Stimulated activated CD8-positive, alpha-beta memory T cell treated with anti-CD3 and anti-CD28 coated beads, Interleukin-4, amount 100 ng/mL, for 4 hours (primary cell): Measurements from ENCODE around the gene RALGPS1.

ENCODE experiments used
- DNase-seq, 2 donors: peaks; one replicate each; pipeline ENCODE4 v3.0.0-alpha.2; 2020; ENCODE audit warnings: low read depth in 2 of 2, low spot score in 1 of 2

Gene RALGPS1

DNA sequence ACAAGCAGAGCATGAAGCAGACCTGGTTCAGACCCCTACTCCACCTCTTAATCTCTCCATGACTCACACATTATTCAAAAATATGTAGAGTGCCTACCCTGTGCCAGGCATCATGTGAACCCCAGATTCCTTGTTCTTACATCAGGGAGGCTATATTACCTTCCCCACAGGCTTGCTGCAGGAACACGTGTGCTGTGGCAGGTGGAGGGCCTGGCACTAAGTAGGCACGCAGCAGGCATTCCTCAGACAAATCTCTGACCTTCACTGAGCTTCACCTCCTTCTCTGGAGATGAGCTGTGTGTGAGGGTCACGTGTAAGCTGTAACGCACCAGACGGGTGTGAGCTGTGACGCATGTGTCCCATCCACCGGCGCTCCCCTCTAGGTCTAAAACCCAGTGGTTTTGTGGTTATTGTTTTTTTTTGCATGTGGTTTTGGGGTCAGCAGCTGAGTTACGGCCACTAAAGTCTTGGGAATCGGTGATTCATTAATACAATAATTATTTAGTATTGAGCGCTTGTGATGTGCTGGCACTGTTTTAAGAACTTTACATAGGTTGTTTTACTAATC, 177.5 kb downstream of the RALGPS1 start:
- DNase-seq: no peak

DNA sequence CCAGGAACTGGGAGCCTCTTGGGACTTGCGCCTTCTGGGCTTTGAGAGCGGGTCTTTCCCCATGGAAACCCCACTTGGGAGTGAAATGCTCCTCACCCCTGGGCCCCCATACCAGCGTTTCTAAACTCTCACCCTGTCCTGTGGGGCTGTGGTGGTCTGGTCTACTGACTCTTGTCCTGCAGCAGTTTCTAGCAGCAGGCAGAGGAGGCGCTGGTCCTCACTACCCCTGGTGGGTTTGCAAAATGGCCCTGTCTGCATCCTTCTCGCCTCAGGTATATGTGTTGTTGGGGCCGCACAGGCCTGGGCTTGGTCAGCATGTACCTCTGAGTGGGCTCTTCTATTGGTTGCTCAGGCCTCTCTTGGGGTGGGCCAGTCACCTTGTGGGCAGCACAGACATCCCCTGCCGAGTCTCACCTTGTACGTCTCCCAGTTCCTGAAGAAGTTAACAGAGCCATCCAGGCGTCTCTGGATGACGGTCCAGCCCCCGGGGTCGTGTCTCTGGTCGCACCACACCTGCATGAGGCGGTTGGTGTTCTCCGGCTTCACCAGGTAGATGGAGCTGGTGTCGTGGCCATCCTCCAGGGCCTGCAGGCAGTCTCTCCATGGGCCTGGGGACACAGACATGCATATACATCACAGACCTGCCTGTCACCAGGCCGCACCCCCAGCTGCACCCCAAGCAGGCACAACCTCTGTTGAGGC, 178.9 kb downstream of the RALGPS1 start:
- DNase-seq: no peak

DNA sequence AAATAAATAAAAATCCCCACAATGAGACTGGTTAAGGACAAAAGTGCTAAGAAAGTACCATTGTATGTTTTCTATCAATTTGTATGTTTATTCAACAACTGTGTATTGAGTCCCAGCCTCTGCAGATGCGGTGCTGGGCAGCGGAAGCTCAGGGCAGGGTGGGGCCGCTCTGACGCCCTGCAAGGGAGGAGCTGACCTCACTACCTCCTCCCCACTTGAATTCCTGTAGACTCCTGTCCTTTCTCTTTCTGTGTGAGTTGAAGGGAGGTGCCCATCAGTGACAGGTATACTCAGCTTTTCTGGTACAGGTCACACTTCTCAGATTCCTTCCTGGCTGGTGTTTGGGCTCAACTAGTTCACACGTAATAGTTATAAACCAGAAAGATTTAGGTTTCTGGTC, 180.8 kb downstream of the RALGPS1 start:
- DNase-seq: no peak

DNA sequence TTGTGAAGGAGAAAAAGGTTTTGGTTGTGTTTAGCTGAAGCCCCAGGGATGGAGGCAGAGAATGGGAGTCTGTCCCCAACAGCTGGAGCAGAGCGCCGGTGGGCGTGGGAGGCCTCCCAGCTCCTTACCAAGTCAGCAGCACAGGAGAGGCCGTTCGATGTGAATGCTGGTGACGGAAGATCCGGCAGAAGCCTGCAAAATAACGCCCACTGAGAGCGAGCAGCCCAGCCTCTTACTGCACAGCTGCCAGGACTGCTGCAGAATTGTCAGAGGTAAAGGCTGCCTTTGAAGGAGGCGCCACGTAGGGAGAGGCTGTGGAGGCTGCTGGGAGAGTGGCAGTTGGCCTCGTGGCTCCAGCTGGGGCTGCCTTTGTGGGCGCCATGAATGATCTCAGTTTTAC, 181.6 kb downstream of the RALGPS1 start:
- no peak for DNase-seq

DNA sequence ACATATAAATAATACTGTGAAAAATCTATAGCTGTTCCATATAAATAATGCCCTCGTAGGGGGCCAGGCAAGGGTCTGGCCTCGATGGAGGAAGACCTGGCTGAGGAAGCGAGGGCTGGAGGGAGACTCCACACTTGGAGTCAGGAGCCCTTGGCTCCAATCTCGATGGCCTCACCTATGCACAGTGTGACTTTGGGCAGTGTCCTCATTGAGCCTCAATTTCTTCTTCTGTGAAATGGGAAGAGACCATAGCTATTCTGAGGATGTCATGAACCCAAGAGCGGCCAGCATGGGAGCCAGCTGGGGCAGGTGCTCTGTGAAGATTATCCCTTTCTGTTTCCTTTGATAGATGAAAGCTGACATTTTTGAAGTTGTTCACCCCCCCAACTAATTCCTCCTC, 183.1 kb downstream of the RALGPS1 start:
- DNase-seq: no peak

DNA sequence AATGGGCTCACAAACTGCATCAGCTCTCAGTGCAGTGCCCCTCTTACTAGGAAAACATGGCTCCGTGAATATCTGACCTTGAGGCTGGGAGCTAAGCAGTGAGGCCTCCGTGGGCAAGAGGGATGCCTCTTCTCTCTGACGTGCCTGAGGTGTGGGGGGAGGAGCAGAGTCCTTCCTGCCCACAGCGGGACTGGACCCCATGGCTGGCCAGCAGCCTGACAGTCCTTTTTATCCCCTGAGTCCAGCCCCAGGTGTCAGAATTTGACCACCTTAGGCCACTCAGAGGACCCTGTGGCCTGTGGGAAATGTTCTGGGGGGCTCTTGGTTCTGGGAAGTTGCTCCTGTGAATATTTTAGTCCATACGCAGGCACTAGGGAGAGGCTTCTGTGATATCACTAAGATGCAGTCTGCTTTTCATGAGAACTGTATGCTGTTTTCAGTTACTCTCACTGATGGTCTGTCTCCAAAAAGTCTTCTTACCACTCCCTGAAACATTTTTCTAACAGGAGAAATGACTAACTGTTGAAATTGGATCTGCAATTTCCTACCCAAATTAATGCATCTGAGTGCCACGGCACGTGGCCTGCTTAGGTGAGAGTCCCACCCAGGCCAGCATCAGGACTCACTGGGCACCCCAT, 184.5 kb downstream of the RALGPS1 start:
- DNase-seq: no peak

DNA sequence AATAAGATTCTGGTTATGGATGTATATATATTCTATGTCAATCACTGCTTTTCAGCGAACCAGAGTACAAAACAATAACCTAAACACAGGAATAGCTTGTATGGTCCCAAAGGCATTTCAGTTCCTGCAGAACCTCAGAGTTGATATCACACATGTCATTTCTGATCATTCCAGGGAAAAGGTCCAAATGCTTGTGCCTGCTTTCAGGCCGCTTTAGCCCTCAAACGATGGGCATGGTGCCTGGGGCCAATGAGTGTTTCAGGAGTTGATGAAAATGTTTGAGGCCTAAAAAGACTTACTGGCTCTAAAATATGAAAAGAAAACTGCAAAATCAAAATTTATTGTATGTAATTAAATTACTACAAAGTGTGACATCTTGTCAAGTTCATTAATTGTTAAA, 185.1 kb downstream of the RALGPS1 start:
- DNase-seq: no peak

DNA sequence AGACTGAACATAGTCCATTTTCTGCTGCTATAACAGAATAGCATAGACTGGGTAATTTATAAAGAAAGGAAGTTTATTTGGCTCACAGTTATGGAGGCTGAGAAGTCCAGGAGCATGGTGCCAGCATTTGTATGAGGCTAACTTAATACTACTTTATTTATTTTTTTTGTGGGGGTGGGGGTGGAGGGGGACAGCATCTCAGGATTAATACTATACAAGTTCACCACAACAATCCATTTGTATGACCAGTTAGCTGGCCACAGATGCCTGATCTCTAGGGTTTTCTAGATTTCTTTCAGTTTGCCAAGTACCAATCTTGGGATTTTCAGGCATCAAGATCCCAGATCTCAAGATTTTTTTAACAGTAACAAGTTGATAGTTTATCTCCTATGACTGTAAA, 187.6 kb downstream of the RALGPS1 start:
- DNase-seq: no peak

DNA sequence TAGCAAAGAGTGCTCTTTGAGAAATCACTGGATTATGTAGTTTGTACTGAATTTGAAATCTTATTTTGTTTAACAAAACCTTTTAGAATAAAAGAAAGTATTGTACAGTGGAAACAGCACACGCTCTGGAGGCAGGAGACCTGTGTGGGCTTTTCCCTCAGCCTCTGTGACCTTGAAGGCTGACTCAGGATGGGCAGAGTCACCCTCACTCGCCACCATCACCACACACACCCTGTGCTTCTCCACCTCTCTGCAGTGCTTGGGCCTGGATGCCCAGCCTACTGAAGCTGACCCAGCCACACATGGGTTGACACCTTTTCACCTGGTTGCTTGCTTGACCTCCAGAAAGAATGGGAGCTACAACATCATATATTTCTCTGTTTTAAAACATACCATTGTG, 188.2 kb downstream of the RALGPS1 start:
- DNase-seq: no peak

DNA sequence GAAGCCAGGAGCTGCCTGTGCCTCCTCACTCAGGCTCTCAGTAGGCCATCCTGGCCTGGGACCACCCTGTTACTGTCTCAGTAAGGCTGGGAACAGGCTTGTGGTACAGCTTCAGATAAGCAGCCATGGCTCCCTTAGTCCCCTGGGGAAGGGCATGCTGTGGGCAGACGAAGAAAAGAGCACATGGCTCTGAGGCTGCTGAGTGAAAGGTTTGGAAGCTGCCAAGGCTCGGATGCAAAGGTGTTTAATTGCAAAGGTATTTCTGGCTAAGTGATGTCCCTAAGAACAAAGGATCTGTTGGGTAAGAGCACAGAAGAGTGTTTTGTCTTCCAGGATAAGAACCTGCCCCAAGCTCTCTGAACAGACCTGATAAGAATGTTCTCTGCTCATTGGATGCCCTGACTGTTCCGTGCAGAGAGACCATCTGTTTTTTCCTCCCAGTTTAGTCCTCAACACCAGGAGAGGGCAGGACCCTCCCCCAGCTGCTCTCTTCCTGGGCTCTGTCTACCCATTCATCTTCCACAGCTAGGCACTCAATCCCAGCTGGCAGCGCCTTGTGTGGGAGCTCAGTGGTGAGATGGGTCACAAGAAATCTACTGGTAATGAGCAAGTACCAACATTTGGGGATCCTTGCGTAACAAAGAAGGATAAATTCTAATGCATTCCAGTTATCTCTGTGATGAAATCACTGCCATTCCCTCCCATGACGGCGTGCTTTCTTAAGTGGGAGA, 190.2 kb downstream of the RALGPS1 start:
- DNase-seq: no peak

DNA sequence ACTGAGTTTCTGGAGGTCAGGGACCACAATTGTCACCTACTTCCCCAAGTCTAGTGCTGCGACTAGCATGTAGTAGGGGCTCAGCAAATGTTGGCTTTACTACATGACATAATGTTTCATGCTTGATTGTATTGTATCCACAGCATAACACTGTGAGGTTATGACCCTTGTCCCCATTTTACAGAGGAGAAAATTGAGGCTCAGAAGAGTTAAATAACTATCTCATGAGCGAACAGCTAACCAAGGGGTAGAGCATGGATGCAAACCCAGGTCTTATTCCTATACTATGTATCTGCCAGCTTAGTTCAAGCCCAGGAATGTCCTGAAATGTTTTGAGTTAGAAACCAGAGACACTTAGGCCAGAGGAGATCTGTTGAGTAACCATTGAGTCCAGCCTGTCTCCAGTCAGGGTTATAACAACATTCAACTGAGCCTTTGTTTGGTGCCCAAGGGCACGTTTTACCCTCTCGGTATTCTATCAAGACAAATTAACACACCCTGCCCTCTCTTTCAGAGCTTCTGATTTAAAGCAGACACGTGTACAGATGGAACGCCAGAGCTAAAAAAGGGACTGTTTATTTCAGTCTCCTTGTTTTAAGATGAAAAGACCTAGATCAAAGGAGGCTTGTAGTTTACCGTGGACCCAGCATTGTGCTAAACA, 191.4 kb downstream of the RALGPS1 start:
- no peak for DNase-seq

DNA sequence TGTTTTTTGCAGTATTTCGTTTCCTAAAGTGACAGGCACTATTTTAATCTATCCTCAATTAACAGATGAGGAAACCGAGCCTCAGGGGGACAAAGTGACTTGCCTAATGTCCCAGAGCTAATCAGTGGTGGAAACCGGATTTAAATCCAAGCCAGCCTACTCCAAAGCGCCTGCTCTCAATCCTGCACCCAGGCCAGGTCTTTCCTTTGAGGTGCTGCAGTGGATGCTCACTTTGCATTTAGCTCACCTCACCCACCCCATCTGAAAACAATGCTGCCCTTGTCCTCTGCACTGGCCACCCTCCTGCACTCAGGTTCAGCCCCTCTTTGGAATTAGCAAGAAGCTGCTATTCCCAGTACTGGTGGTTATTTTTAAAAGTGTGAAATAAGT, 191.9 kb downstream of the RALGPS1 start:
- no peak for DNase-seq

DNA sequence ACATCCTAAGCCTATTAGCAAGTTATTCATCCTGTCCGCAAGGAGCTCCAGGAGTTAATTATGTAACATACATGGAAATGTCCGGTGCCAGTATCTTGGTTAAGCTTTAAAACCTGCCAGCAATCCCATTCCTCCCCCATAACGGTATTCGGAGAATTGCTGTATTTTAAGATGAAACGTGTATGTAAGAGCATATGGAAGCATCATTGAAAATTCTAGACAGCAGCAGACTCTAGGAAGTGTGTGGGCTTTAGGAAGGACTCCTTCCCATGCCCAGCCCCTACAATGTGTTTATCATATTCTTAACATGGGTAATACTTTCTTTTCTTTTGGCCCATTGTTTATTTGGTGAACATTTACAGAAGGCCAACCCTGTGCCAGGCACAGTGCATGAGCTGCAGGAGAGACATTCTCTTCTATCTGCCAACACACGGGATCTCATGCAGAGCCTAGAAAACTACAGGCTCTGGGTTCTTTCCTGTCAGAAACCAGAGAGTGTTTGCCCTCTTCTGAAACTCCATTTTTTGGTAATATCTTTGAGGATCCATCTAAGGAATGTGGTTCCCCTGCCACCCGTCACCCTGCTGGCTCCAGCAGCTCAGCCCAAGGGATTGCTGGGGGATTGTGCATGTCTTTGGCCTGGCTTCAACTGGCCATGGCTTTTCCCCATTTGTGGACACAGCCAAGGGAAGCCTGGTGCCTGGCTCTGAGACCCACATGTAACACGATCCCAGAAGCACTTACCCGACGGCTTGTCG, 192.8 kb downstream of the RALGPS1 start:
- no peak for DNase-seq

DNA sequence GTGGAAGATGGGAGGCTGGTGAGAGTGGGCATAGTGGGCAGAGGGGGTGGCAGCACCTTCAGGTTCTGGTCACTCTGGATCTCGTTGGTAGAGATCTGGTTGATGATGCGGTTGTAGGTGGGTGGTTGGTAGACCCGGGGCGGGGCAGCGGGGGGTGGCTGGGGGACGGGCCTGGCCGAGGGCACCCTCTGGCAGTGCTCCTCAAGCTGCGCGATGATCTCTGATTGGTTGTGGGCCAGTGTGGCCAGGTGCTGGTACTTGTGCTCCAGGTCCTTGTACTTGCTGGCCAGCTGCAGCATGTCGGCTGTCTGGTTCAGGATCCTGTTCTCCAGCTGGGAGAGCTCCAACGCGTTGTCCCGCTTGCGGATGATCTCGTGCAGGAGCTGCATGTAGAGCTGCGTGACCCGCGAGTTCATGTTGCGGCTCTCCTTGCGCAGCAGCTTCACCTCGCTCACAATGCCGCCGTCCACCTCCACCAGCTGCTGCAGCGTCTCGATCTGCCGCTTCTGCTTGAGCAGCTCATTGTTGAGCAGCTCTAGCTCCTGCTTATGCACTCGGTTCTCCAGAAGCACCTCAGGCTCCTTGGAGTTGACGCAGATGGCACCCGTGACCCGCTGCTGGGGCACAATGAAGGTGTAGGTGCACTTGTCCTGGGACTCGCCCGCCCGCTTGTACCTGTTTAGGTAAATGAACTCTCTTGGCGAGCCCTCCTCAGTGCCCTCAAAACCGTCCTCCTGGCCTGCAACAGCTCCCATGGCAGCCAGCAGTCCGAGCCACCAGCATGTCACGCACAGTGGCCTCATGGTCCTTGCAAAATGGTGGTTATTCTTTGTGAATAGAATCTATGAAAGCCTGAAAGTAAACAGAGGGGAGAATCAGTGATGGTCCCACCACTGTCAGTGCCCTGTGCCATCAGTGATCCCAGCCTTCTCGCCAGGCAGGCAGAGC, 193.6 kb downstream of the RALGPS1 start:
- no peak for DNase-seq

DNA sequence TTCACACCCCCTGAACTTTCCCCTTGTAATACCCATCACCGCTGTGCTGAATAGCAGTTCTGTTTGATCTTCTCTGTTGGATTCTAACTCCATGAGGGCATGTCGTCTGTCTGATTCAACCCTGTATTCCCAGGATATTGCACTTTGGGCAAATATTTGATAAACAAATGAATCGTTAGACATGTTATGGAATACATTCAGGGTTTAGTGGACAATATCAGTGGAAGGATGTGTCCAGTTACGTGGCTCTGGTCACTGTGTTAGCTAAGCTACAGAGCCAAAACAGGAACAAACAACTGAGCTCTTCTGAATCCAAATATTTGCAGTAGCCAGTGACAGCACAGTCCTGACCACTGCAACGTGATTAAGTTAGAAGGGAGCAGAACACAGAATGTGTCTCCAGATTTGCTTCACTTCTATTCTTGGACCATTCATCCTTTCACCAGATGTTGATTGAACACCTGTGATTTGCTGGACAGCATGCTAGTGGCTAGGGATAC, 194.7 kb downstream of the RALGPS1 start:
- no peak for DNase-seq

DNA sequence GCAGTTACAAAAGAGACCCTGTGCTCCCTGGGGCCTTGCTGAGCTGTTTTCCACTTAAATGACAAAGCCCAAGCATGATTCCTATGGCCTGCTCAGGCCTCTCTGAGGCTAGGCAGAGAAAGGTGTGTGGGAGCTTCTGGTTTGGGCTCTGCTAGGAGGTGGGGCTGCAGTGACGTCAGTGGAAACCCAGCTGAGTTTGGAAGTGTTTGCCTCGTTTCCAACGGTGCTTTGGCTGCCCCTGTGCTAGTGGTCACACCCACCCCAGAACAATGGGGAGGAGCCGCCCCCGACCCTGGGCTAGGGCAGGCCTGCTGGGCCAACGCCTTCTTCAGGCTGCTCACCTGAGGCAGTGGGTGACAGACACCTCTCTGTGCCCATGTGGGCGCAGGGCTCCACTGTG, 197.5 kb downstream of the RALGPS1 start:
- DNase-seq: no peak

DNA sequence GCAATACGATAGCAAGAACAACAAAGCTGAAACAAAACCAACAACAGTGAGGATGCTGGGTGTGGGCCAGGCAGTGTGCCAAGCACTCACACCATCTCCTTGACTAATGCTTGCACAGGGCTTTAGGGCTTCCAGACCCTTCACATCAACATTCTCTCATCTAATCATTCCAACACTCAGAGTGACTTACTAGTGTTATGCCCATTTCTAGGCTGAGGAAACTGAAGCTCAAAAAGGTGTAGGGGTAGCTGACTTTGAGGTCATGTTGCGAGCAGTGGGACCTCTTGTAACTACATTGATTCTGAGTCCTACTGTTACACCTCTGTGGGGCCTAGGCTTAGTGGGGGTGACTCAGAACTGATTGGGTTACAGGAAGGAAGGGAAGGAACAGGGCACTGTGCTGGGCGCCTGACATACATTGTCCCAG, 198.2 kb downstream of the RALGPS1 start:
- DNase-seq: no peak

DNA sequence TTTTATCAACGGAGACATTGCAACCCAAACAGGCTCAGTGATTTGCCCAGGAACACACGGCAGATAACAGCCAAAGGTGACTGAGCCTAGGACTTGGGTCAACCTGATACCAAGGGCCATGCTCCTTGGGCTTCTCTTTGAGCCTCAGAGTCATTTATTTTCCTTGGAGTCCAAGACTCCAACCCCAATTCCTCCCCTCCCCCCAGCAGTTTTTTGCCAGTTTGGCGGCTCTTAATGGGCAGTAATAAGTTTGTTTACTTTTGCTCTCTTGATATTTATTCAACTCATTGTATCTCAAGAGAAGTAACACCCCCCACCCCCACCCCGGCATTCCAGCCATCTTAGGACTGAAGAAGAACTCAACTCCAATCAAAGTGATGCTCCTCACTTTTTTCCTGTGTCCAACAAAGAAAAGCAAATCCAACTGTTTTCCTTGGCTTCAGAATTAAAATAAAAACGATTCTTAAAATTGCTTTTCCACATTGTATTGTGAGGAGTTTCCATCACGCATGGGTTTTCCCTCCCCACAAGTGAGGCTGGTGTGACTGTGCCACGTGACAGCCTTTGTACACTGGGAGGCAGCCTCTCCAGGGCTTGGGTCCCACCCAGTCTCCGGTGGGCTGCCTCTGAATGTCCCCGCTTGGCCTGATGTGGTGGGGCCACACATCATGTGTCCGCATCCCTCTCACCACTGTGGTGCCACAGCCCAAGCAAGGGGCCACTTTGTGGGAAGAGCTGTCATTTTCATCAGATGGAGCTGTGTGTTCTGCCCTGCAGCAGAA, 198.8 kb downstream of the RALGPS1 start:
- no peak for DNase-seq

DNA sequence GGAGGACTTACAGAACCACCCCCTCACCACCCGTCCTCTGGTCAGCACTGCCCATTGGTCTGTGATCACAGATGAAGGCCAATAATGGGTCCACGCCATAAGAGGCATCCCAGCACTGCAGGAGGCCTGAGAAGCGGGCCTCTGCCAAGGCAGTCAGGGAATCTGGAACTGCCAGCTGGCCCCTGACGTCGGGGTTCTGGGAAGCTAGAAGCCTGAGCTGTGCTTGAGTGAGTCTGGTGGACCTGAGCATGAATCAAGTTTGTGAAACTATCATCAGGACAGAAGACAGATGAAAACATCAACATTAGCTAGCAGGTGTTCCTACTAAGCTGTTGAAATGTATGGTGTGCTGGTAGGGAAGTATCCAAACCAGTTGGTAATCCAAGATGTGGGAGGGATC, 200.0 kb downstream of the RALGPS1 start:
- DNase-seq: no peak
